ENCODE measurements around the gene GPR155. TPM values are rescaled to one million over a fixed set of nuclear protein-coding genes. Genes with fewer than 3 reads are reported as not detected.

GPR155 gene
- total and polyA plus RNA-seq, 9 of the 15 experiments (the other 6 are each of a cell fraction or from before 2014, with no cell fraction given) = 0.04 to 0.40 (median 0.11) TPM; not detected in 1

DNA sequence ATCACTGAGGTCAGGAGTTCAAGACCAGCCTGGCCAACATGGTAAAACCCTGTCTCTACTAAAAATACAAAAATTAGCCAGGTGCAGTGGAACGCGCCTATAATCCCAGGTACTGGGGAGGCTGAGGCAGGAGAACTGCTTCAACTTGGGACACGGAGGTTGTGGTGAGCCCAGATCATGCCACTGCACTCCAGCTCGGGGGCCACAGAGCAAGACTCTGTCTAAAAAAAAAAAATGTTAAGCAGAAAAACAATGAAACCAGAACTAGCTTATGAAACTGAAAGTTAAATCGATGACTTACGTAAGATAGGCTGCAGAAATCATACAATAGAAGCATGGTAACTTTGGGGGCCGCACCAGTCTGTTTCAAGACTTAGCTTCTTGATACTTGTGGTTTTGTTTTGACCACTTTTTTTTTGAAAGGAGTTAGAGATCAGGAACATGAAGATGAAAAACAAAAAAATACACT is 6.2 kb upstream of the GPR155 start (continued):
- no peak for TF ChIP-seq TRIM28 (IDR thresholded peaks at IDR 0.05)
- no peak for TF ChIP-seq ZNF584 (CRISPR knock-in tag; IDR thresholded peaks at IDR 0.05; ENCODE audit: low read depth)
- TF ChIP-seq RBBP5 (IDR thresholded peaks at IDR 0.05; ENCODE audit: borderline replicate concordance, insufficient read depth, low read length, poor library complexity, severe bottlenecking) = no peak
- TF ChIP-seq, protein P1, sequence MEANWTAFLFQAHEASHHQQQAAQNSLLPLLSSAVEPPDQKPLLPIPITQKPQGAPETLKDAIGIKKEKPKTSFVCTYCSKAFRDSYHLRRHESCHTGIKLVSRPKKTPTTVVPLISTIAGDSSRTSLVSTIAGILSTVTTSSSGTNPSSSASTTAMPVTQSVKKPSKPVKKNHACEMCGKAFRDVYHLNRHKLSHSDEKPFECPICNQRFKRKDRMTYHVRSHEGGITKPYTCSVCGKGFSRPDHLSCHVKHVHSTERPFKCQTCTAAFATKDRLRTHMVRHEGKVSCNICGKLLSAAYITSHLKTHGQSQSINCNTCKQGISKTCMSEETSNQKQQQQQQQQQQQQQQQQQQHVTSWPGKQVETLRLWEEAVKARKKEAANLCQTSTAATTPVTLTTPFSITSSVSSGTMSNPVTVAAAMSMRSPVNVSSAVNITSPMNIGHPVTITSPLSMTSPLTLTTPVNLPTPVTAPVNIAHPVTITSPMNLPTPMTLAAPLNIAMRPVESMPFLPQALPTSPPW (CRISPR knock-in tag; IDR thresholded peaks at IDR 0.05) = no peak
- TF ChIP-seq, protein P2, sequence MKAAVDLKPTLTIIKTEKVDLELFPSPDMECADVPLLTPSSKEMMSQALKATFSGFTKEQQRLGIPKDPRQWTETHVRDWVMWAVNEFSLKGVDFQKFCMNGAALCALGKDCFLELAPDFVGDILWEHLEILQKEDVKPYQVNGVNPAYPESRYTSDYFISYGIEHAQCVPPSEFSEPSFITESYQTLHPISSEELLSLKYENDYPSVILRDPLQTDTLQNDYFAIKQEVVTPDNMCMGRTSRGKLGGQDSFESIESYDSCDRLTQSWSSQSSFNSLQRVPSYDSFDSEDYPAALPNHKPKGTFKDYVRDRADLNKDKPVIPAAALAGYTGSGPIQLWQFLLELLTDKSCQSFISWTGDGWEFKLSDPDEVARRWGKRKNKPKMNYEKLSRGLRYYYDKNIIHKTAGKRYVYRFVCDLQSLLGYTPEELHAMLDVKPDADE (conservative IDR thresholded peaks at IDR 0.05; ENCODE audit: control insufficient read depth, low read depth, low read length) = no peak

DNA sequence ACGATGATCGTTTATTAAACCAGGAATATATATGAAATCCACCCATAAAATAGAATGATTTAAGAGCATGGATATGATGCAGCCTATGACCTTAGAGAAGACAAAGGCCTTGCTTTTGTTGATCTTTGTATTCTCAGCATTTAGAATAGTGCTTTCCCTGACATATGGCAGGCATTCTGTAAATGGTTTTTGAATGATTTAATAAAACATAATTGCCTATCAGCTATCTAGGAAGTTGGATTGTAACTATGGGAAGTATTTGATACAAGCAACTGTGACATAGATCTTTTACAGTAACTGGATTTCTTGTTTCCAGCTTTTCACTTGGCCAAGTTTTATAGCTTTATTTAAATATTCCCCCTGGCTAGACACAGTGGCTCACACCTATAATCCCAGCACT is 5.1 kb upstream of the GPR155 start:
- Histone ChIP-seq H4K20me1 (replicated peaks; ENCODE audit: control insufficient read depth, insufficient read depth, low read length) (no peaks in the 10 kb centered on the region), H2AFZ (ENCODE audit: low read depth, low read length) (no peak overlapping the region), H3K4me2 (ENCODE audit: insufficient read depth, low read length) (no peak overlapping the region), H3K4me1 (replicated peaks in 1 of 2; ENCODE audit: control insufficient read depth in 2 of 2, insufficient read depth in 2 of 2, low read length in 2 of 2) (no peaks in the 10 kb centered on the region), H3K9me1 (ENCODE audit: control insufficient read depth, insufficient read depth, low read length) (no peaks in the 10 kb centered on the region), H3K79me2 (ENCODE audit: control insufficient read depth, insufficient read depth, low read length) (no peaks in the 10 kb centered on the region), H3K27ac (ENCODE audit: extremely low read depth, low read depth, low read length) (no peak overlapping the region), H3K27me3 (ENCODE audit: control insufficient read depth in 2 of 2, insufficient read depth in 2 of 2, low read length in 2 of 2) (peaks cover 5 to 9% of the 10 kb centered on the region in 2 experiments; a peak in 2 of 5 replicates), H3K4me3 (no peak overlapping the region), H3K36me3 (ENCODE audit: control insufficient read depth, insufficient read depth, low read length) (no peaks in the 10 kb centered on the region), H3K9me3 (replicated peaks; ENCODE audit: control insufficient read depth, insufficient read depth, low read depth, low read length) (peaks cover 4% of the 10 kb centered on the region; the same call in 1 of the 2 replicates), H3K9ac (ENCODE audit: insufficient read depth in 1 of 2, low read depth in 2 of 2, low read length in 2 of 2) (no peak overlapping the region)
- BruUV-seq (replicated peaks) = no TSS peak
- in situ Hi-C loops (cut with MboI) = no loop called here
- ChIA-PET CTCF (ENCODE audit: low intra/inter-chr PET ratio) (no interaction called here), POLR2A (interaction anchor here (1.3 kb wide), 1 partner anchor 10 kb away, joined by 3 read pairs; no protein-coding TSS in a partner anchor)
- ATAC-seq (no peak), FAIRE-seq (no peak), DNase-seq (ENCODE audit: extremely low read depth in 1 of 4, low spot score in 3 of 4) (no peak)
- TF ChIP-seq MYNN (IDR thresholded peaks at IDR 0.05) = no peak
- no peak for TF ChIP-seq MYNN (CRISPR knock-in tag; IDR thresholded peaks at IDR 0.05)
- no peak for TF ChIP-seq RBM22 (IDR thresholded peaks at IDR 0.05; ENCODE audit: low read depth, low read length, poor library complexity, severe bottlenecking)
- TF ChIP-seq, protein P3, sequence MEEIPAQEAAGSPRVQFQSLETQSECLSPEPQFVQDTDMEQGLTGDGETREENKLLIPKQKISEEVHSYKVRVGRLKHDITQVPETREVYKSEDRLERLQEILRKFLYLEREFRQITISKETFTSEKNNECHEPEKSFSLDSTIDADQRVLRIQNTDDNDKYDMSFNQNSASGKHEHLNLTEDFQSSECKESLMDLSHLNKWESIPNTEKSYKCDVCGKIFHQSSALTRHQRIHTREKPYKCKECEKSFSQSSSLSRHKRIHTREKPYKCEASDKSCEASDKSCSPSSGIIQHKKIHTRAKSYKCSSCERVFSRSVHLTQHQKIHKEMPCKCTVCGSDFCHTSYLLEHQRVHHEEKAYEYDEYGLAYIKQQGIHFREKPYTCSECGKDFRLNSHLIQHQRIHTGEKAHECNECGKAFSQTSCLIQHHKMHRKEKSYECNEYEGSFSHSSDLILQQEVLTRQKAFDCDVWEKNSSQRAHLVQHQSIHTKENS (CRISPR knock-in tag; IDR thresholded peaks at IDR 0.05) = no peak
- TF ChIP-seq, protein P4, sequence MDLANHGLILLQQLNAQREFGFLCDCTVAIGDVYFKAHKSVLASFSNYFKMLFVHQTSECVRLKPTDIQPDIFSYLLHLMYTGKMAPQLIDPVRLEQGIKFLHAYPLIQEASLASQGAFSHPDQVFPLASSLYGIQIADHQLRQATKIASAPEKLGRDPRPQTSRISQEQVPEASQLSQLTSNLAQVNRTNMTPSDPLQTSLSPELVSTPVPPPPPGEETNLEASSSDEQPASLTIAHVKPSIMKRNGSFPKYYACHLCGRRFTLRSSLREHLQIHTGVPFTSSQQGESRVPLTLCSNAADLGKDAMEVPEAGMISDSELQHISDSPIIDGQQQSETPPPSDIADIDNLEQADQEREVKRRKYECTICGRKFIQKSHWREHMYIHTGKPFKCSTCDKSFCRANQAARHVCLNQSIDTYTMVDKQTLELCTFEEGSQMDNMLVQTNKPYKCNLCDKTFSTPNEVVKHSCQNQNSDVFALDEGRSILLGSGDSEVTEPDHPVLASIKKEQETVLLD (IDR thresholded peaks at IDR 0.05) = no peak
- WGBS (ENCODE audit: insufficient coverage, low coverage, missing lambda C conversion rate) = 0% methylated on average over 2 of the region's 2 CpGs
- intact Hi-C loops (cut with micrococcal nuclease) = no loop called here

All from K562 (cell line).